GM03348 (cell line): ENCODE data around the gene PRR12.

ENCODE experiments used
- DNase-seq: peaks from one replicate; pipeline ENCODE4 v3.0.0; 2012; ENCODE audit warnings: low spot score

Gene PRR12

DNA sequence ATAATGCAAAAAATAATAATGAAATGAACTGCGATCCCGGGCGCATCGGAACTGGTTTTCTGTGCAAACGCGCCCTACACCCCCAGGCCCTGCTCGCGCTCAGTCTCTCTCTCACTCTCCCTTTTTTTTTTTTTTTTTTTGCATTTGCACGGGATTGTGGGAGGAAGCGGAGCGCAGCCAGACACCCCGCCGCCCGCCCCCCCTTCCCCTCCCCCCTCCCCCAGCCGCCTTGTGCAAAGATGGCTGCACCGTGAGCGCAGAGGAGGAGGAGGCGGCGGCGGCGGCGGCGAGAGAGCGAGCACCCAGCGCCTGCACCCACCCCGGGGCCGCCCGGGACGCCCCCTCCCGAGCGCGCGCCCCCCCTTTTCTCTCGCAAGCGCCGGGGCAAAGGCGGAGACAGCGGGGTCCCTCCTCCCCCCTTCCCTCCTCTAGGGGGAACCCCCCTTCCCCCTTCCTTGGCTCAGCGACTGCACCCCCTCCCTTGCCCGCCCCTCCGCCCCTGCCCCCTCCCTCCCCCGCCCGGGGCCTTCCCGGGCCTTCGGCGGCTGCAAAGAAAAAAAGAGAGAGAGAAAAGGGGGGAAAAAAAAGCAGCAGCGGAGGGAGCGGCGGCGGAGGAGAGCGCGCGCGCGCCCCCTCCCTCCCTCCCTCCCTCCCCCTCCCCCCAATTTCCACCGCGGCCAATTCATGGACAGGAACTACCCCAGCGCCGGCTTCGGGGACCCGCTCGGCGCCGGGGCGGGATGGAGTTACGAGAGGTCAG is at the start of gene PRR12:
TSS of gene PRR12 (plus strand) at position 212 of the 760 bp plus-strand sequence. CDS start at position 685, 473 bp downstream.
- DNase-seq = peak; percentile 92

DNA sequence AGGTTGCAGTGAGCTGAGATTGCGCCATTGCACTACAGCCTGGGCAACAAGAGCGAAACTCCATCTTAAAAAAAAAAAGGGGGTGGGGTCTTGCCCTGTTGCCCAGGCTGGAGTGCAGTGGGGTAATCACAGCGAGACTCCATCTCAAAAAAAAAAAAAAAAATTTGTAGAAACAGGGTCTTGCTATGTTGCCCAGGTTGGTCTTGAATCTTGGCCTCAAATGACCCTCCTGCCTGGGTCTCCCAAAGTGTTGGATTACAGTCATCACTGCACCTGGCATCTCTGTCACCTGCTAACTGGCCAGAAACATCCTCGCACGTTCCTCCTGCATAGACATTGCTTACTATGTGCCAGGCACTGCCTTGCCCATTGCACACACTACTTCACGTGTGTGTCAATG is 49.1 kb upstream of the PRR12 start:
- no peak for DNase-seq

GRCh38 chr19:49542446-49542845 is 48.5 kb upstream of the PRR12 start:
- DNase-seq = no peak

DNA sequence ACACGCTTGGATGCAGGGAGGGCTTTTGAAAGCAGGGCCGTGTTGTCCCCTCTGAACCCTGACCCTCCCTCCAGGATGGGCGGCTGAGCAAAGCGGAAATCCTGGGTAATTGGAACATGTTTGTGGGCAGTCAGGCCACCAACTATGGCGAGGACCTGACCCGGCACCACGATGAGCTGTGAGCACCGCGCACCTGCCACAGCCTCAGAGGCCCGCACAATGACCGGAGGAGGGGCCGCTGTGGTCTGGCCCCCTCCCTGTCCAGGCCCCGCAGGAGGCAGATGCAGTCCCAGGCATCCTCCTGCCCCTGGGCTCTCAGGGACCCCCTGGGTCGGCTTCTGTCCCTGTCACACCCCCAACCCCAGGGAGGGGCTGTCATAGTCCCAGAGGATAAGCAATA is 48.0 kb upstream of the PRR12 start:
- no peak for DNase-seq

DNA sequence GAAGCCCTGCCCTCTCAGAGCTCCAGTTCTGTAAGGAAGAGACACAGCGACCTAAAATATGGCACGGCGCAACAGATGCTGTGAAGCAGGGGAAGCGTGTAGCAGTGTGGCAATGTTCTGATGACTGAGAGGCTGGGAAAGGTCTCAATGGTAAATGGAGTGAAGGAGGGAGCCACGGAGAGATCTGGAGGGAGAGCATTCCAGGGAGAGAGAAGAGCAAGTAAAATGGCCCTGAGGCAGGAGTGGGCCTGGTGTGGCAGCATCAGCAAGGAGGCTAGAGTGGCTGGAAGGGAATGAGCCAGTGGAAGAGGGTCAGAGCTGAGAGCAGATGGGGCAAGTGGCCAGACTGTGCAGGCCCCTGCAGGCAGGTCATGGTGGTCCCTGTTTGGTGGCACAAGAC is 46.8 kb upstream of the PRR12 start:
- DNase-seq = no peak

DNA sequence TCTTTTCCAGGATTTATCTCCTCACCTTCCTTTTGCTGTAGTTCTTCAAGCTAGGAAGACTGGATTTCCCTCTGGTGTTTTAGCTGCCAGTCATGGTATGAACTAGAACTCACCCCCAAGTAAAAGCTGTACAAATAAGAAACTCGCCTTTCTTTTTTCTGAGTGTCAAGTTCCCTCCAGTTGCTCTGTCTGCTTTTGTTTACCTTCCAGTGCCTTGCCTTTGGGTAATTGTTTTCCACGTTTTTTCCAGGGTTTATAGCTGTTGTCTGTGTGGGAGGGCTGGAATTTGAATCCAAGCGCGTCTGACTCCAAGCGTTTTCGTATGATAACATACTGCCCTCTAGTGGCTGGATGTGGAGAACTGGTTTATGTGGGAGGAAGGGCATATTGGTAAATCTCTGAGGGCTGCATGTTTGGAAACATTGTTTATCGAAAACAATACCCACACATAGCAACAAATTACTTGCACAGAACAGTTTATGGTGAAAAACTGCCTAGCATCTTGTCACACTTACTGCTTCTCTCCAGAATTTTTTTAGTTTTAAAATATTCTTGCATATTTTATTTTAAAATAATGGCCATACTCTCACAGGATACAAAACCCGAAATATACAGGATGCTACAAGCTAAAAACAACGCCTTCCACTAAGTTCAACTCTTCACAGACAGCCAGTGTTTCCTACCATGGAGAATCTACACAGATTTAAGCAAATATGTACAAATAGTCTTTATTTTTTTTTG is 44.0 kb upstream of the PRR12 start:
- peak; percentile 87 for DNase-seq

GRCh38 chr19:49549045-49549444 is 41.9 kb upstream of the PRR12 start:
- DNase-seq = no peak

DNA sequence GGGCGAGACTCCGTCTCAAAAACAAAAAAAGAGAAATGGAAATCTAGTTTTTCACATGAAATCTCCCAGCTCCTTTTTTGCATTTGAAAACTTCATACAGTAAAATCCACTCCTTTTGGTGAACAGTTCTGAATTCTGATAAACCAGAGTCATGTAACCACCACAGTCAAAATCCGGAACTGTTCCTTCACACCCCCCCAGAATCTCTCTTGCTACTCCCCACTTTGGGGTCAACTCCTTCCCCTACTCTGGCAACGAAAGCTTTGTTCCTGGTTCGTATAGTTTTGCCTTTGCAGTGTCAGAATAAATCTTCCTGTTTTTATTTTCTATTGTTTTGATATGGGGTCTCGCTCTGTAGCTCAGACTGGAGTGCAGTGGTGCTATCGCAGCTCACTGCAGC is 39.5 kb upstream of the PRR12 start:
- no peak for DNase-seq

- no peak for DNase-seq
Observed at GRCh38 chr19:49552749-49553148, 38.2 kb upstream of the PRR12 start.

- peak; percentile 55 for DNase-seq
Observed at GRCh38 chr19:49553451-49554271, 37.3 kb upstream of the PRR12 start.

DNA sequence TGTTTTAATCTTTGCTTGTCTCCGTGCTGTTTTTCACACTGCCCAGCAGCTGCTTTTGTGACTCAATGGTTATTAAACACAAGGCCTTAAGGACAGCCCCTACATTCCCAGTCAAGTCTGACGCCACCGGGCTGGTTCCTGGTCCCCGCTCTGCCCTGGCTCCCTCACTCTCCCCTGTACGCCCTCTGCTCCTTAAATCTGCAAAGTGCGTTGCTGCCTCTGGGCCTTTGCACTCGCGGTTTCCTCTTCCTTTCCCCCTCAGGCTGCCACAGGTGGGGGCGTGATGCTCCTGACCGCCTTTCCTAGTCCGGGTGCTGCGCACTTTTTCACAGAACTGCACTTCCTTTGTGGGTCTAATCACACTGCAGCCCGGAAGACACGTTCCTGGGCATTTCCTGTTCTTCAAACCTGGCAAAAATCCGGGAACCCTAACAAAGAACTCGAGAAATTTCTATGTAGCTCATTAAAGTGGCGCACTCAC is 36.2 kb upstream of the PRR12 start:
- no peak for DNase-seq

DNA sequence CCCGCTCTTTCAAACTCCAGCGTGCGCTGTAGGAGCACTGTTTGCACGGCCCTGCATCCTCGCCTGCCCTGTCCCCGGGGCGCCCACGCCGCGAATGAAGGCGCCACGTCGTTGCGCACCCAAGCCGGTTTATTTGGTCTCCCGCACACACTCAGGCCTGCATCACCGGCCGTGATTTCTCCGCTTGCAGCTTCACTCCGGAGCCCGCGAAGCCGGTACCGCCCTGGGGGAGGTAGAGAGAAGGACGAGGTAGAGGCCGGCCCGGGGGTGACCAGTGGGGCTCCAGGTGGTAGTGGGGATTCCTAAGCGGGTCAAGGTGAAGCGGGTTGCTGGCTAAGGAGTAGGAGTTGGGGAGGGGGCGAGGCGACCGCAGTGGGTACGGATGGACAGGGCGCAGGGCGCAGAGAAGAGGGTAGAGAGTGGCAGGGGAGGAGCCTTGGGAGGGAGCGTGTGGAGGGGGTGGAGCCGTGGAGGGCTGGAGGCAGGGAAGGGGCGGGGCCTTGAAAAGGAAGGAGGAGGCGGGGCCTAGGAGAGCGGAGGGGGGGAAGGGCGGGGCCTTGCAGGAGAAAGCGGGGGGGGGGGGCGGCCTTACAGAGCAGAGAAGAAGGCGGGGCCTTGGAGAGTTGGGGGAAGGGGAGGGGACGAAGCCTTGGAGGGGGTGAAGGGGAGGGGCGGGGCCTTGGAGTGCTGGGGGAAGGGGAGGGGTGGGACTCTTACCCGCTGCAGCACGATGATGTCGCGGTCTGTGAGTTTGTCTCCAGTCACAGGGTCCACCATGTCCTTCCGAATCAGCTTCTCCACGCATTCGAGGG is 35.2 kb upstream of the PRR12 start:
- peak; percentile 71 for DNase-seq

DNA sequence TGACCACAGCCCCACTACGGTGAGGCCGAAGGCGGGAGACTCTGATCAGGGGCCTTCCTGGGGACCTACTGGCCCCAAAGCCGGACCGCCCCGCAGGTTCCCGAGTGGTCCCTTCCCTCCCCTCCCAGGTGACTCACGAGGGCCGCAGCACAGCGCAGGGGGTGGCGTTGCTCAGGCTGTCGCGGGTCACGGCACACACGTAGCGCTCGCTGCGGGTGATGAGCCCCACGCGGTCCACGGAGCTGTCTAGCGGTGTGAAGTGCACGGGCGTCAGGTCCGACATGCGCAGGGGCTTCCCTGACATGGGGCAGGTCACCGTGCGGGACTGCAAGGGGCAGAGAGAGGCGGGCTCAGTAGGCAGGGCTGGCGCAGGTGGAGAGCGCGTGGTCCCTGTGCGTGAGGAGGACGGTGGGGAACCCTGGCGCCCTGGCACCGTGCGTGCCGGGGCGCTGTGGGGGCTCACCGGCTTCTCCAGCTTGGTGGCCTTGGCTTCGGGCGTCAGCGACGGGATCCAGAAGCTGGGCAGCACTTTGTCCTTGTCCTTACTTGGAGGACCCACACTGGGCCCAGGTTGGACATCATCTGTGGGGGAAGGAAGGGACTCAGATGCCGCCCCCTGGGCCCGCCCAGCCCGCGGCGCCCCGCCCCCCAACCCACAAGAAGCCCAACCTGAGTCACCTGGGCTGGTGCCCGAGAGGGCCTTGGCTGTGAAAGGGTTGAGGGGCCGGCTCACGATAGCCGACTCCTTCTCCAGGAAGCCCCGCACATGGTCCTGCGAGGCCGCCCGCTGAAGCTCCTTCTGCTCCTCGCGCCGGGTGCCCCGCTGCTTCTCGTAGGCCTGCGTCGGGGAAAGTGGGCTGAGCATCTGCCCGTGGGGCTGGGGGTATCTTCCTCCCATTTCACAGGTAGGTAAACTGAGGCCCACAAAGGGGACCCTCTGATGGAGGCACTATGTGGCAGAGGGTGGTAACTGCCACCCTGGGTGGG is 34.3 kb upstream of the PRR12 start:
- no peak for DNase-seq

- DNase-seq = no peak
Observed at GRCh38 chr19:49557641-49558325, 33.2 kb upstream of the PRR12 start.

- DNase-seq = no peak
Observed at GRCh38 chr19:49558591-49558990, 32.4 kb upstream of the PRR12 start.

GRCh38 chr19:49559443-49559842 is 31.5 kb upstream of the PRR12 start:
- no peak for DNase-seq

- no peak for DNase-seq
Observed at GRCh38 chr19:49559928-49560327, 31.1 kb upstream of the PRR12 start.

- DNase-seq = no peak
Observed at GRCh38 chr19:49560358-49560900, 30.6 kb upstream of the PRR12 start.

GRCh38 chr19:49564616-49565045 is 26.4 kb upstream of the PRR12 start:
- DNase-seq = no peak
